ENCODE data around the gene PDK2.

The PDK2 gene

DNA sequence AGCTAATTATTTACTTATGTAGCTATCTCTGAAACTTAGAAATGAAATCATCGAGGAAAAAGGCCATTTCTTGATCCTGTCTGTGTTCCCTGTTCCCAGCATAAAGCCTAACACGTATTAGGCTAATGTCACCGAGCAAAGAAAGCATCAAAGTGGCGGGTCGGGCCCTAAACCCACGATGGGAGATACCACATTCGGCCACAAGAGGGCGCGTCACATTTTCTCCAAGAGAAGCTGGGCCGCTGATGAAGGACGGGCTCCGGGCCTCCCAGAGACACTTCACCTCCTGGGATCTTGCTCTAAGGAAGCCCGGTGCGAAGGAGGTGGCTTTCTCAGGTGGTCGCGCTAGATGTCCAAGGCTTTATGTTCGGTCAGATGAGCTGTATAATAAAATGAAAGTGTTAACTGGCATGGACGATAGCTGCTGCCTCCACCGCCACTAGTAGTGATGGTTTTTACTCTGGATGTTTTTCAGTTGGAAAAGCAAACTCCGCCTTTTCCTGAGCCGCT lies 853 bp upstream of the PDK2 start:
- POLR2A ChIA-PET: interaction anchor here (0.7 to 2.1 kb wide), 10 partner anchors 20 to 234 kb away, joined by 3 to 18 read pairs (median 4); partner anchors contain the start of gene ITGA3

DNA sequence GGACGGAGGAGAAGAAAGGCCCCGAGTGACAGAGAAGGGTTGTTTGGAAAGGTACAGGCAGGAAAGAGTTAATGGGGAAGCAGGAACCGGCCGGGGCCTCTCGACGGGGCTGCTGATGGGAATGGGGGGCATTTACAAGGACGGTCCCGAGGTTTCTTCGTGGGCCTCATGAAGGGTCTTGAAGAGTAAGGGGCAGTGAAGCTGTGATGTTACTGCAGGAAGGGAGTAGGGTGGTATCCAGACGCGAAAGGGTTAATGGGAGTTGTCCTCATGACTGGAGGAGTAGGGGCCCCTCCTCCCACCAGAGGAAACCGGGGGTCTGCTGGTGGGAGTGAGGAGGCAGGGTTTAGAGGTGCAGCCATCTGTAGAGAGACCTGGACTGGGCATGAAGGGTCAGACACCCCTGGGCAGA lies 481 bp downstream of the PDK2 start:
- CTCF ChIA-PET: interaction anchor here (0.9 to 1.0 kb wide), 2 partner anchors 8 to 19 kb away, joined by 3 to 6 read pairs; no protein-coding TSS in a partner anchor
- no peak for DNase-seq (ENCODE audit: extremely low spot score)
- TF ChIP-seq LEF1 (IDR thresholded peaks at IDR 0.05; ENCODE audit: borderline replicate concordance): no peak
- TF ChIP-seq TARDBP (IDR thresholded peaks at IDR 0.05): no peak
- TF ChIP-seq ARNT (IDR thresholded peaks at IDR 0.05): no peak
- POLR2A ChIA-PET: interaction anchor here (0.7 to 1.9 kb wide), 2 partner anchors 28 to 66 kb away, joined by 3 to 12 read pairs; no protein-coding TSS in a partner anchor

More for the DNA sequence above, 853 bp upstream of the PDK2 start:
- peak; percentile 84 for DNase-seq (ENCODE audit: extremely low spot score)
- TF ChIP-seq FOXK2 (IDR thresholded peaks at IDR 0.05): no peak
- TF ChIP-seq BHLHE40 (IDR thresholded peaks at IDR 0.05; ENCODE audit: borderline replicate concordance): no peak
- TF ChIP-seq TARDBP (IDR thresholded peaks at IDR 0.05): no peak
- TF ChIP-seq ARNT (IDR thresholded peaks at IDR 0.05): no peak
- no peak for TF ChIP-seq L3MBTL2 (conservative IDR thresholded peaks at IDR 0.05)
- no peak for TF ChIP-seq CTBP1 (IDR thresholded peaks at IDR 0.05; ENCODE audit: borderline replicate concordance)
- no peak for TF ChIP-seq SUZ12 (IDR thresholded peaks at IDR 0.05)
- TF ChIP-seq SP1 (IDR thresholded peaks at IDR 0.05): no peak
- no peak for TF ChIP-seq ZNF384 (IDR thresholded peaks at IDR 0.05)
- TF ChIP-seq FOXM1 (IDR thresholded peaks at IDR 0.05; ENCODE audit: borderline replicate concordance): no peak
- TF ChIP-seq HDGF (IDR thresholded peaks at IDR 0.05; ENCODE audit: borderline replicate concordance): no peak
- CTCF ChIA-PET: interaction anchor here (0.6 to 2.7 kb wide), 47 partner anchors 8 to 743 kb away, joined by 3 to 25 read pairs (median 4); partner anchors contain the start of genes DLX3 and ITGA3

- no peak for TF ChIP-seq BHLHE40 (IDR thresholded peaks at IDR 0.05; ENCODE audit: borderline replicate concordance)
- TF ChIP-seq SUZ12 (IDR thresholded peaks at IDR 0.05): no peak
- TF ChIP-seq ZNF384 (IDR thresholded peaks at IDR 0.05): no peak
- TF ChIP-seq LEF1 (IDR thresholded peaks at IDR 0.05; ENCODE audit: borderline replicate concordance): no peak
- no peak for TF ChIP-seq ELF4 (IDR thresholded peaks at IDR 0.05)
- TF ChIP-seq CTBP1 (IDR thresholded peaks at IDR 0.05; ENCODE audit: borderline replicate concordance): no peak
- no peak for TF ChIP-seq L3MBTL2 (conservative IDR thresholded peaks at IDR 0.05)
- no peak for TF ChIP-seq NFRKB (IDR thresholded peaks at IDR 0.05)
- TF ChIP-seq HDGF (IDR thresholded peaks at IDR 0.05; ENCODE audit: borderline replicate concordance): no peak
- TF ChIP-seq TARDBP (IDR thresholded peaks at IDR 0.05): no peak
- TF ChIP-seq ARNT (IDR thresholded peaks at IDR 0.05): no peak
- no peak for TF ChIP-seq SP1 (IDR thresholded peaks at IDR 0.05)
- no peak for TF ChIP-seq FOXA1 (IDR thresholded peaks at IDR 0.05)
- no peak for TF ChIP-seq PKNOX1 (IDR thresholded peaks at IDR 0.05)
- no peak for TF ChIP-seq FOXM1 (IDR thresholded peaks at IDR 0.05; ENCODE audit: borderline replicate concordance)
- no peak for TF ChIP-seq FOXK2 (IDR thresholded peaks at IDR 0.05)
- POLR2A ChIA-PET: interaction anchor here (0.7 to 1.9 kb wide), 2 partner anchors 28 to 65 kb away, joined by 3 to 12 read pairs; no protein-coding TSS in a partner anchor
- CTCF ChIA-PET: interaction anchor here (0.9 to 1.0 kb wide), 2 partner anchors 9 to 19 kb away, joined by 3 to 6 read pairs; no protein-coding TSS in a partner anchor
- no peak for DNase-seq (ENCODE audit: extremely low spot score)
These were observed 941 bp downstream of the PDK2 start for GRCh38 chr17:50096092-50096491.

GRCh38 chr17:50096758-50097157 lies 1.6 kb downstream of the PDK2 start:
- TF ChIP-seq L3MBTL2 (conservative IDR thresholded peaks at IDR 0.05) (no peak), PKNOX1 (IDR thresholded peaks at IDR 0.05) (no peak), ARNT (IDR thresholded peaks at IDR 0.05) (no peak)
- POLR2A ChIA-PET: interaction anchor here (0.6 to 2.2 kb wide), 2 partner anchors 56 to 419 kb away, joined by 3 to 11 read pairs; no protein-coding TSS in a partner anchor

DNA sequence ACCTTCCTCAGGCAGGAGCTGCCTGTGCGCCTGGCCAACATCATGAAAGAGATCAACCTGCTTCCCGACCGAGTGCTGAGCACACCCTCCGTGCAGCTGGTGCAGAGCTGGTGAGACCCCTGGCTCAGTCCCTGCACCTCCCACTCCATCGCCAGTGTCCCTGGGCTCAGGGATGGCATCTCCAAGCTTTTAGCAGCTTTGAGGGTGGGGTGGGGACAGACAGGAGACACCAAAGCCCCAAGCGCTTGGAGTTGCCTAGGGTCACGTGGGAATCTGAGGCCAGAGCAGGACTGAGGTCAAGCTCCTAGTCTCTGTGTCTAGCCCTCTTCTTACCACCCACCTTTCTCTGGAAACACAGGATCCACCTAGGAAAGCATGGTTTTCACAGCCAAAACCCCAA lies 2.3 kb downstream of the PDK2 start:
- TF ChIP-seq L3MBTL2 (conservative IDR thresholded peaks at IDR 0.05) (no peak), NFRKB (IDR thresholded peaks at IDR 0.05) (no peak), ZNF384 (IDR thresholded peaks at IDR 0.05) (no peak), ELF4 (IDR thresholded peaks at IDR 0.05) (no peak), HDGF (IDR thresholded peaks at IDR 0.05; ENCODE audit: borderline replicate concordance) (no peak), FOXM1 (IDR thresholded peaks at IDR 0.05; ENCODE audit: borderline replicate concordance) (no peak), CTBP1 (IDR thresholded peaks at IDR 0.05; ENCODE audit: borderline replicate concordance) (no peak)
- ChIA-PET CTCF (interaction anchor here (0.9 to 1.0 kb wide), 2 partner anchors 10 to 72 kb away, joined by 3 read pairs; no protein-coding TSS in a partner anchor), POLR2A (interaction anchor here (0.6 to 2.2 kb wide), 3 partner anchors 55 to 420 kb away, joined by 3 to 11 read pairs (median 4); no protein-coding TSS in a partner anchor)
- no peak for DNase-seq (ENCODE audit: extremely low spot score)

More at GRCh38 chr17:50096758-50097157, 1.6 kb downstream of the PDK2 start:
- CTCF ChIA-PET: interaction anchor here (0.9 kb wide), 2 partner anchors 9 to 73 kb away, joined by 3 read pairs; no protein-coding TSS in a partner anchor
- DNase-seq (ENCODE audit: extremely low spot score): no peak

DNA sequence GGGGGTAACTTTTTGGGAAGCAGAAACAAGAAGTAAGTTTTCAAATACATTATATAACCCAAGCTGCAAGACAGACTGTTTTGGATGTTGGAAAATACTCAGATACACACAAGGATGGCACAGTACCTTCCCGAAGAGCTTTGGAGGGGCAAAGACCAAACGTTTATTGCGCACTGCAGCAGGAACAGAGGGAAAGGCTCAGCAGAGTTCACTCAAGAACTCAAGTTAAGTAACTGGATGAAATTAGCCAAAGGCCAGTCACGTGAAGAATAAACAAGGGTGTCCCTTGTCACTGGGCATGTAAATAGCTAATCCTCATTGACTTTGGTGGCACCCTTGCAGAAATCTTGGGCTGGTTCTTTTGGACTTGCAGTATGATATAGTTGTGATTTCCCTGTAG lies 2.8 kb downstream of the PDK2 start:
- TF ChIP-seq BHLHE40 (IDR thresholded peaks at IDR 0.05; ENCODE audit: borderline replicate concordance): no peak
- no peak for TF ChIP-seq CTBP1 (IDR thresholded peaks at IDR 0.05; ENCODE audit: borderline replicate concordance)
- TF ChIP-seq ARNT (IDR thresholded peaks at IDR 0.05): no peak
- TF ChIP-seq FOXK2 (IDR thresholded peaks at IDR 0.05): no peak
- TF ChIP-seq FOXM1 (IDR thresholded peaks at IDR 0.05; ENCODE audit: borderline replicate concordance): no peak
- DNase-seq (ENCODE audit: extremely low spot score): no peak
- CTCF ChIA-PET: interaction anchor here (1.0 kb wide), 1 partner anchor 10 kb away, joined by 3 read pairs; no protein-coding TSS in a partner anchor
- POLR2A ChIA-PET: interaction anchor here (1.5 to 2.2 kb wide), 2 partner anchors 54 to 63 kb away, joined by 4 to 11 read pairs; no protein-coding TSS in a partner anchor

- POLR2A ChIA-PET: interaction anchor here (1.5 to 2.2 kb wide), 2 partner anchors 54 to 62 kb away, joined by 4 to 11 read pairs; no protein-coding TSS in a partner anchor
- TF ChIP-seq BHLHE40 (IDR thresholded peaks at IDR 0.05; ENCODE audit: borderline replicate concordance) (no peak), HDGF (IDR thresholded peaks at IDR 0.05; ENCODE audit: borderline replicate concordance) (no peak), ARNT (IDR thresholded peaks at IDR 0.05) (no peak), FOXM1 (IDR thresholded peaks at IDR 0.05; ENCODE audit: borderline replicate concordance) (no peak), NFRKB (IDR thresholded peaks at IDR 0.05) (no peak), FOXA1 (IDR thresholded peaks at IDR 0.05) (no peak), CTBP1 (IDR thresholded peaks at IDR 0.05; ENCODE audit: borderline replicate concordance) (no peak)
- no peak for DNase-seq (ENCODE audit: extremely low spot score)
- CTCF ChIA-PET: interaction anchor here (1.0 kb wide), 1 partner anchor 11 kb away, joined by 3 read pairs; no protein-coding TSS in a partner anchor
These were observed 3.4 kb downstream of the PDK2 start for GRCh38 chr17:50098583-50098982.

Measured in HEK293T (cell line).